H1 (cell line): Measurements from ENCODE around the gene OR5D18. TPM values are rescaled to one million over a fixed set of nuclear protein-coding genes. Genes with fewer than 3 reads are reported as not detected.

ENCODE experiments used
- USF2 ChIP-seq: IDR thresholded peaks from 2 replicates; pipeline ENCODE4 v1.6.1; 2011; ENCODE audit warnings: low read length, improper control_type of control experiment
- polyA plus RNA-seq, 7 experiments: library from polyadenylated mRNA; depleted of rRNA in 3 of 7; stranded (reverse) in 5 of 7; unstranded in 2 of 7; fragments of >200 nt in 5 of 7; fragments of 200-250 nt in 2 of 7; gene quantifications; 1 replicate in 5 of 7; 2 replicates in 1 of 7; 4 replicates in 1 of 7; pipeline versions ENCODE4 v1.2.1 to v1.2.3, GENCODE V29; 2011 to 2013; ENCODE audit warnings: missing spikeins in 2 of 7, mixed read lengths in 2 of 7
- total RNA-seq: library from RNA; stranded (reverse); fragmentation: NEBNext Ultra II Directional; extraction: Animal tissue kit (Norgen Biotek cat#: 25700); gene quantifications from 2 replicates; pipeline ENCODE4 v1.2.1, GENCODE V29; 2021

Gene OR5D18
- total and polyA plus RNA-seq, 2 of the 8 experiments (the other 6 are each of a cell fraction or from before 2014, with no cell fraction given): not detected

GRCh38 chr11:55795256-55795655 is 24.2 kb upstream of the OR5D18 start, which contains the start of gene OR5D14 (continued):
- TF ChIP-seq USF2: no peak
